Activated CD8-positive, alpha-beta memory T cell treated with anti-CD3 and anti-CD28 coated beads, Interleukin-2, amount 50 U/mL, for 48 hours (primary cell): ENCODE data around the gene GLDN.

Experiments used
- DNase-seq: peaks from one replicate; pipeline ENCODE4 v3.0.0-alpha.2; 2020

The GLDN gene

DNA sequence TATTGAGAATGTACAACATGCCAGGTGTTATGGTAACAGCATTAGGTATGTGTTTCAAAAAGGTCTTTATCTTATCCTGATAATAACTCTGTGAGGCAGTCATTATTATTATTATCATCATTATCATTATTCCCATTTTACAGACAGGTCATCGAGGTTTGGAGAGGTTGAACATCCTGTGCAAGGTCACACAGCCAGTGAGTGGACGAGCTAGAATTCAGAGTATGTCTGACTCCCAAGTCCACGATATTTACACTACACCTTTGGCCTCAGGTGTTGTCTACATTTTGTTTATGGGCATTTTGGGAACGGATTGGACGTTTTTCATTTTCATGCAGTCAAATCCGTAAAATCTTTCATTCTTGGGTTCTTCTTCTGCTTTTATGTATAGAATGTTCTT is 24.0 kb downstream of the GLDN start:
- DNase-seq, result no peak

DNA sequence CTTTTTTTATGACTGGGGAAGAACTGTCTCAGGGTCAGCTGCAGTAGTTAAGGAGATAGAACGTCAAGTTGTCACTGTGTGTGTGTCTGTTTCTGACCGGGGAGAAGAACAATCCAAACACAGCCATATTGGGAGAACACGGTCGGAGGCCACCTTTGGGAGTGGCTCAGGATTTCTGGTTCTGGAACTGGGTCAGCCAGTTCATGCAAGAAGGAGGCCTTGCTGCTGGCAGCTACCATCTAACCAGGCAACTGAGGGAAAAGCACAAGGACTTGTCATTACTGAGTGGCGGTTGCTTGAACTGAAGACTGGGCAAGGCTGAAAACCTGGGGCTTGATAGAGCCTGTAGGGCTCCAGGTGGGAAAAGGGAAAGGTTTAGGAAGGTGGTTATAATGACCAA is 24.6 kb downstream of the GLDN start:
- DNase-seq, result no peak

GRCh38 chr15:51366920-51367319 is 25.5 kb downstream of the GLDN start:
- DNase-seq, result no peak

DNA sequence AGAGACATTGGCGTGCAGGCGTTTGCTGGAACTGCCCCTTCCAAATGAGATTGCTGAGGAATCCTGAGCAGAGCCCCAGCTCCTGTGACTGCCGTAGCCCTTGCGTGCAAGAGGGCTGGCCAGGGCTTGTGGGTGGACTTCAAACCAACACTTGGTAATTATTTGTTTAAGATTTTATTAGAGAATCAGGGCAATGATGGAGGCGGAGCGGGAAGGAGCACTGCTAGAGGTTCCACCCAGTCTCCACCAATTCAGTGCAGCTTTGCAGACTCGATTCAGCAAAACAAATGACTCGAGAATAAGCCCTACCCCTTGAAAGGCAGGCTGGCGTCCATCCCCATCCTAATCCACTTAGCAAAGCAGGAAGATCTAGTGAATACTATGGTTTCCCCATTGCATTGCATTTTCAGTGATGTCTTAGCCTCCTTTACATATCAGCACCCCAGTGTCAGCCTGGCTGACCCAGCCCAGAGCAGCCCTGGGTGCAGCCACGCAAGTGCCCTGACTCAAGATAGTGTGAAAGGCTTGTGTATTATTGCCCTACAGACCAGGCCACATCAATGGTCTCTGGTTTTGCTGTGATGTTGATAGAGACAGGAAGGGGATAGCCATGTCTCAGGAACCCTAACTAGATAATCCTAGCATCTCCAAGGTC is 26.0 kb downstream of the GLDN start:
- no peak for DNase-seq

GRCh38 chr15:51368307-51368706 is 26.9 kb downstream of the GLDN start:
- no peak for DNase-seq

- no peak for DNase-seq
Measured at GRCh38 chr15:51368751-51369450, 27.4 kb downstream of the GLDN start.

- DNase-seq, result no peak
Measured at GRCh38 chr15:51369451-51369761, 28.0 kb downstream of the GLDN start.

- no peak for DNase-seq
Measured at GRCh38 chr15:51371266-51371665, 29.8 kb downstream of the GLDN start.

DNA sequence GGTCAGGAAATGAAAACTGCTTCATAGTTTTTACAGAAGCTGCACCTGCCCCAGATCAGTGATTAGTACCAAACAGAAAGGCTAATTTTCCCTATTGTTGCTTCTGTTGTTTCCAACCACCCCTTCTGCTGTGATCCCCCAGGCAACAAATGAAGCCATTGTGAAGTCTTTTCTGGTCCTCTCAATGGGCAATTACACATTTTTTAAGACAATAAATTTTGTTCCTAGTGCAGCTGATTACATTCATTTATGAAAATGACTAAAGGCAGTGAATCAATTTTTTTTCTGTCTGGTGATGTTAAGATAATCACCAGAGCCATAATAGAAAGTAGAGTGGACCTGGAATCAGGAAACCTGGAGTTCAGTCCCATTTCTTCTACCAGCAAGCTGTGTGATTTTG is 32.7 kb downstream of the GLDN start:
- DNase-seq, result no peak

DNA sequence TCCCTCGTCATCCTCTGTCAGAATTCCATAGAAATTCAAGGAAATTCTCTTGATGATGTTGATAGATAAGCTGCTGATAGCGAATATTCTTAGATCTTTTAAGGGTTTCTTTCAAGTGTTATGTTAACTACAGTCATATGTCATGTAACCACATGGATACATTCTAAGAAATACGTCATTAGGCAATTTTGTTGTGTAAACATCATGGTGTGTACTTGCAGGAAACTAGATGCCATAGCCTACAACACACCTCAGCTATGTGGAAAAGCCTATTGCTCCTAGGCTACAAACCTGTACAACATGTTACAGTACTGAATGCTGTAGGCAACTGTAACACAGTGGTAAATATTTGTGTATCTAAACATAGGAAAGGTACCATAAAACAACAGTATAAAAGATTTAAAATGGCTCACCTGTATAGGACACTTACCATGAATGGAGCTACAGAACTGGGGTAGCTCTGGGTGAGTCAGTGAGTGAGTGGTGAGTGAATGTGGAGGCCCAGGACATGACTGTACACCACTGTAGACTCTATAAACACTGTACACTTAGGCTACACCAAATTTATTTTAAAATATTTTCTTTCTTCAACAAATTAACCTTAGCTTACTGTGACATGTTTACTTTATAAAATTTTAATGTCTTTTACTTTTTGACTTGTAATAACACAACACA is 34.6 kb downstream of the GLDN start:
- no peak for DNase-seq

DNA sequence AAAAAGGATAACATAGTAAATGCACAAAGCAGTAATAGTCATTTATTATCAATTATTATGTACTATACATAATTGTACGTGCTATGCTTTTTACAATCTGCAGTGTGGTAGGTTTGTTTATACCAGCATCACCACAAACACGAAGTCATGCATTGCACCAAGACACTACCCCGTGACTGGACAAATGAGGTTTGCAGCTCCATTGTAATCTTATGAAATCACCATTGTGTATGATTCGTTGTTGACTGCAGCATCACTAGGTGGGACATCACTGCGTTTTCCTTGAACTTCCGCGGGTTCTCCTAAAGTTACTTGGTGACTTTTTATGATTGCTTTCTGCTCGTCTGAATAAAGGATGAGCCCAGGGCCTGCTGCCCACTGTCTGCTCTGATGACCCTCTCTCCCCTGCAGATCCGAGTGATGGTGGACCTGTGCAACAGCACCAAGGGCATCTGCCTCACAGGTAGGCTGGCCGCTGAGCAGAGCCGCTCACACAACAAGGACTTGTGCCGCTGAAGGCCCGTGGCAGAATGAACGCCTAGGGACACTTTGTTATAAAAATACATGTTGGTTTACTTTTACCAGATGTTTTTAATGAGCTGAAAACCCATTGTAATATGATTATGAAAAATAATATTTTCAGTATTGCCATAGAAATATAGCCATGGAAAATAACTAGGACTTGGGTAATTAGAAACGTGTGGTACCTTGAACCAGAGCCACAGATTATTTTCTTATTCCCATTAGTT is 35.8 kb downstream of the GLDN start:
- DNase-seq, result no peak

GRCh38 chr15:51378406-51378805 is 37.0 kb downstream of the GLDN start:
- no peak for DNase-seq

DNA sequence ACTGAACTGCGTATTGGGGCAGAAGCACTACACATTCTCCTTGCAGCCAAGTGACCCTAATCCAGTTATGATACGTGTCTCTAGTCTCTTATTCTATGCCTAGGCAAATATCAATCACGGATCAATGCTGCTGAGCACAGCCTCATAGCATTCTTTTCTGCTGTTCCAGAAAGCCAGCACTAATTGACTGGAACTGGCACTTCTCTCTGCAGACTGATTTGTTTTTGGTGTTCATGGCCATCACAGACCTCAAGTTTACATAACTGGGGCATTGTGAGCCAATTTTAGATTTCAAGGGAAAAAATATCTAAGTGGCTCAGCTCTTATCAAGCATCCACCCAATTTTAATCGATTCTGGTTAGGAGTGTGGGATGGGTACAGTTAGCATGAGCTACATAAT is 37.9 kb downstream of the GLDN start:
- no peak for DNase-seq

GRCh38 chr15:51380999-51381806 is 39.7 kb downstream of the GLDN start:
- peak; percentile 53 for DNase-seq

GRCh38 chr15:51382787-51383186 is 41.3 kb downstream of the GLDN start:
- DNase-seq, result no peak

GRCh38 chr15:51386029-51386428 is 44.6 kb downstream of the GLDN start:
- DNase-seq, result no peak

DNA sequence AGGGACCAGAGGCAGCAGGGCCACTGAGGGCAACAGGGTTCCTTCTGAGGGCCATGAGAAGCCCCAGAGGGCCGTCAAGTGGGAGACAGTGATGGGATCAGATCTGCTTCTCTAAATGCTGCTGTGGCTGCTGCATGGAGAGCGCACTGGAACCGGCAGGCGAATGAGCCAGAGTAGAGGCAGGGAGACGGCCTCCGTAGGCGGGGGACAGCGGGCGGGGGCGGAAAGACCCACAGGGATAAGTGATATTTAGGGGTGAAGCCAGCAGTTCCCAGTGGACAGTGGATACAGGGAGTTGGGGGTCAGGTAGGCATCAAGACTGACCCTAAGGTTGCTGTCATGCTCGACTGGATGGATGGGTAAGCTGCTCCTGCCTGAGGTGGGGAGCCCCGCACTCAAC is 45.0 kb downstream of the GLDN start:
- DNase-seq, result no peak

GRCh38 chr15:51386960-51387698 is 45.7 kb downstream of the GLDN start:
- DNase-seq, result no peak

- no peak for DNase-seq
Measured at GRCh38 chr15:51387699-51388041, 46.2 kb downstream of the GLDN start.

GRCh38 chr15:51388726-51389125 is 47.3 kb downstream of the GLDN start:
- no peak for DNase-seq

GRCh38 chr15:51390241-51390965 is 48.9 kb downstream of the GLDN start:
- no peak for DNase-seq
